ENCODE measurements around the gene DDX27.
"Not testable (repeated sequence)": the region's sequence is repeated elsewhere in the genome, so short reads cannot be mapped to it uniquely, and the experiment has no call there.

Gene DDX27

DNA sequence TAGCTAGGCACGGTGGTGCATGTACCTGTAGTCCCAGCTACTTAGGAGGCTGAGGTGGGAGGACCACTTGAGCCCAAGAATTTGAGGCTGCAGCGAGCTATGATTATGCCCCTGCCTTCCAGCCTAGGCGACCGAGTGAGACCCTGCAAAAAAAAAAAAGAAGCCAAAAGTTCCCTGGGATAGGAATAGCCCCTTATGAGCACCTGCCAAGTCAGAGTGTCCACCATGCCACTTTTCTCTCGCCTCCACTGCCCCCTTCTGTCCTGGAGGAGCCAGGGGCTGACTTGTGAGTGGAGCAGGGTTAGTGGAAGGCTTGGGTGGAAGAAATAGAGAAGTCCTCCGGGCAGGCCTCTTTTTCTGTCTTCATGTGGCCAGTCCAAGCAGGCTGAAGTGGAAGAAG lies 12.1 kb upstream of the DDX27 start:
- DNase-seq (ENCODE audit: low spot score), result no peak

GRCh38 chr20:49210101-49210756 lies 9.0 kb upstream of the DDX27 start:
- DNase-seq (ENCODE audit: low spot score), result peak; percentile 12

- DNase-seq (ENCODE audit: low spot score), result no peak
Measured at GRCh38 chr20:49210757-49211110, 8.5 kb upstream of the DDX27 start.

GRCh38 chr20:49214571-49214970 lies 4.6 kb upstream of the DDX27 start:
- DNase-seq (ENCODE audit: low spot score), result no peak

GRCh38 chr20:49215232-49215631 lies 4.0 kb upstream of the DDX27 start:
- DNase-seq (ENCODE audit: low spot score), result no peak

DNA sequence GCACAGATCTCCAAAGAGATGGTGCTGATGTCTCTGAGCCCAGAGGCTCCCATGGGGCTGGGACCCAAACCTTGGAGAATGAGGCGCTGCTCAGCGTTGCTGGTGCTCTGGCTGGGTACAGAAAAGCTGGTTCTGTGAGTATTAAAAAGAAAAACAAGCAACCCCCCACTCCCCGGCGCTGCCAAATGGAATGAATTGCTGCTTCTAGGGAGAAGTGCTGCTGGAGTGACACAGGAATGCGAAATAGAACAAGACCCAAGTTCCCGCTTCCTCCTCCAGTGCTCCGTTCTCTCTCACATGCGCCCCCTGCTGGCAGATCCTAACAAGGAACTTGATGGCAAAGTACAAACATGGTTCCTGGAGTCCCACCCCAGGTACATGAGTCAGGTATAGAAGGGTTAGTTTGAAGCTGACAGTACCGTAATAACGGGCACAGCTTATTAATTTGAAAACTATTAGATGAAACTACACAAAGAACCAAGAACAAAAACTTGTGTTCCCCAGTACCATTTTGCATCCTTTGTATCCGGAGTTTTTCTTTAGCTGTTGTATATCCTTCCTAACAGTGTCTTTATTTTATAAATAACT lies 2.1 kb upstream of the DDX27 start:
- peak; percentile 87 for DNase-seq (ENCODE audit: low spot score)

DNA sequence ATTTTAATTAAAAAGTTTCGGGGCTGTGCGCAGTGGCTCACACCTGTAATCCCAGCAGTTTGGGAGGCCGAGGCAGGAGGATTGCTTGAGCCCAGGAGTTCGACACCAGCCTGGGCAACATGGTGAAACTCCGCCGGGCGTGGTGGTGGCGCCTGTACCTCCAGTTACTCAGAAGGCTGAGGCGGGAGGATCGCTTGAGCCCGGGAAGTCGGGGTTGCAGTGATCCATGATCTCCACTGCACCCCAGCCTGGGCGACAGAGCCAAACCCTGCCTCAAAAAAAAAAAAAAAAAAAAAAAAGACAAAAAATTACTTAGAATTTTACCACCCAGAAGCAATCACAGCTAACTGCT lies 501 bp upstream of the DDX27 start:
- DNase-seq (ENCODE audit: low spot score), result not testable (repeated sequence)

- DNase-seq (ENCODE audit: low spot score), result no peak
Measured at GRCh38 chr20:49219924-49220831, 962 bp downstream of the DDX27 start.

DNA sequence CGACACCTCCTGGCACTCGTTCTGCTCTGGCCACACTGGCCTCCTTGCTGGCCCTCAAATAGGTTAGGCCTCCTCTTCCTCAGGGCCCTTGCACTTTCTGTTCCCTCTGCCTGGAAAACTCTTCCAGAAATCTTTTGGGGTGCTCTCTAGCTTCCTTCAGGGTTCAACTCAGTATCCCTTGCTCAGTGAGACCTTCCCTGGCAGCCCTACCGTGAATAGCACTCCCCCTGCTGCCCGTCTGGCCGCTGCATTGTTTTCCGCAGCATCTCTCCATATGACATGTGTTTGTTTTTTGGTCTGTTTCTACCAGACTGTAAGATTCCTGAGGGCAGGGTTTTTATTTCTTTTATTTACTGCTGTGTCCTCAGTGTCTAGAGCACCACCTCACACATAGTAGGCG lies 6.7 kb downstream of the DDX27 start:
- no peak for DNase-seq (ENCODE audit: low spot score)

- DNase-seq (ENCODE audit: low spot score), result no peak
Measured at GRCh38 chr20:49228676-49229075, 9.5 kb downstream of the DDX27 start.

DNA sequence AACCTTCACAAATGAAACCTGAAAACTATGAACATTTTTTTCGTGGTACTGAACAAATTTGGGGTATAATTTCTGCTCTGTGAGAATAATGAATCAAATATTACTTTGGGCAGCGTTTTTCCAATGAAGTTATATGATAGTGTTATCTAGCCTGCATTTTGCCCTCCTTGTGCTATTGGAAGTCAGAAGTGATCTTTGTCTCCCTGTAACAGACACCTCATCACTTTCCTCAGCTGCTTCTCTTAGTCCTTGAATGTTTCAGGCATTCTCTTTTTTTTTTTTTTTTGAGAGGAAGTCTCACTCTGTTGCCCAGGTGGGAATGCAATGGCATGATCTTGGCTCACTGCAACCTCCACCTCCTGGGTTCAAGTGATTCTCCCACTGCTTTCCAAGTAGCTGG lies 10.2 kb downstream of the DDX27 start:
- no peak for DNase-seq (ENCODE audit: low spot score)

DNA sequence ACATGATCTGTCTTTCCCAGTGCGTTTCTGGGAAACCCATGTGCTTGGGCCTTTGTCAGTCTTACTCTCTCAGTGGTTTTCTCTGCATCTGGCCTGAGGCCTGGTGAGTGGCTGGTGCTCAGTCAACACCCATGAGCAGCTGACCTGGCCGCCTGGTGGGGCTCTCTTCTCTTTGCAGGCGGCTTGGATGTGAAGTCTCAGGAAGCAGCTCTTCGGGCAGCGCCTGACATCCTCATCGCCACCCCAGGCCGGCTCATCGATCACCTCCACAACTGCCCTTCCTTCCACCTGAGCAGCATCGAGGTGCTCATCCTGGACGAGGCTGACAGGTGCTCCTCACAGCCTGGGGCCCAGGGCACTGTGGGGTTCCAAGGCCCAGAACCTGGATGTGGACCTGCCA lies 10.8 kb downstream of the DDX27 start:
- DNase-seq (ENCODE audit: low spot score), result no peak

DNA sequence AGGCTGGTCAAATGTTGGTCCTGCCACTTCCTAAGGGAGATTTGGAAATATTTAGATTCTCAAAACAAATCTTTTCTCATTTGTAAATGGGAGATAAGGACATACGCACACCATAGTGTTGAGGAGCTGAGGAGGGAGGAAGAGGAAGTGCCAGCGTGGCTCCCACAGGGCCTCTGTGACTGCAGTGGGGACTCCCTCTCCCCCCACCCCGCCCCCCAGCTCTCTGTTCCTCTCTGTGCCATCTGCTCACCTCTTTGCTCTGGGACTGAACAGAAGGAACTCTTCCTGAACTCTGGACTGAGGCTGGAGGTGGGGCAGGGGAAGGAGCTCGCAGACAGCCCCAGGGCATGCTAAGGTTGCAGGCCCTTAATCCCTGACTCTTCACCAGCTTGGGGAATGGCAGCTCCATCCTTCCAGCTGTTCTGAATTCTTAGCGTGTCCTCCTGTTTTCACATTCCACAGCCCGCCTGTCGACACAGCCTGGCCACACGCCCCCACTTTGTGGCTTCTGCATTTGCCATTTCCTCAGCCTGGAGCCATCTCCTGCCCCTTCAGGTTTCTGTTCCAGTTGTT lies 11.4 kb downstream of the DDX27 start:
- DNase-seq (ENCODE audit: low spot score), result no peak

GRCh38 chr20:49231471-49231870 lies 12.3 kb downstream of the DDX27 start:
- DNase-seq (ENCODE audit: low spot score), result no peak

DNA sequence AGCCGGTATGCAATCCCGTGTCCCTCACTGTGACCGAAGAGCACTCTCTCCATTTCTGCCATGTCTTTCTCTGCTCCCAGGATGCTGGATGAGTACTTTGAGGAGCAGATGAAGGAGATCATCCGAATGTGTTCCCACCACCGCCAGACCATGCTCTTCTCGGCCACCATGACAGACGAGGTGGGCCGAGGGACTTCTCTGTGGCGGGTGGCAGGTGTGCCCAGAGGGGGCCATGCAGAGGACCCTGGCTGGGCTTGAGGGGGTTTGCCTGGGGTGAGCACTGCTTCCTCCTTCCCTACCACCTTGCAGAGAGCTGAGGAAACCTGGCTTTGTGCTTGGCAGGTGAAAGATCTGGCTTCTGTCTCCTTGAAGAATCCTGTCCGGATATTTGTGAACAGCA lies 14.0 kb downstream of the DDX27 start:
- DNase-seq (ENCODE audit: low spot score), result no peak

DNA sequence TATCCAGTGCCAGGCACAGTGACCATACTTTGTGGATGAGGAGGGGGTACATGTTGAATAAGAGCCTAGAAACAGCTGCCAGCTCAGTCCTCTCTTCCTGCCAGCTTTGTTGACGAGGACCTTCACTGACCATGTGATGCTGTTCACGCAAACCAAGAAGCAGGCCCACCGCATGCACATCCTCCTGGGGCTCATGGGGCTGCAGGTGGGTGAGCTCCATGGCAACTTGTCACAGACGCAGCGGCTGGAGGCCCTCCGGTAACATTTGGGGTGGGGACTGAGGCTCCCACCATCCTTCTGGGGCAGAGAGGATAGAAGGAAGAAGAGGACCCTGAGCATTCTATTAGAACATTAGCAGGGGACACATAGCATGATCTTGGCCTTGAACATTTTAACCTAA lies 15.6 kb downstream of the DDX27 start:
- DNase-seq (ENCODE audit: low spot score), result no peak

DNA sequence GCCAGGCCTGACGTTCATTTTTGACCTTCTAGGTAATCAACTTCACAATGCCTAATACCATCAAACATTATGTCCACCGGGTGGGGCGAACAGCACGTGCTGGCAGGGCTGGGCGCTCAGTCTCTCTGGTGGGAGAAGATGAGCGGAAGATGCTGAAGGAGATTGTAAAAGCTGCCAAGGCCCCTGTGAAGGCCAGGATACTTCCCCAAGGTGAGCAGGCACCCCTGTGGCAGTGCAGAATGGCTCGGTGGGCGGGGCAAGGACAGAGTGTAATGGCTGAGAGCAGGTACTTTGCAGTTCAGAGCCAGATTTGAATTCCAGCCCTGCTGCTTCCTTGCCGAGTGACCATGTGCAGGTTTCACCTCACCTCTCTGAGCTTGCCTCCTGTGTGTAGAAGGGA lies 17.1 kb downstream of the DDX27 start:
- no peak for DNase-seq (ENCODE audit: low spot score)

- DNase-seq (ENCODE audit: low spot score), result no peak
Measured at GRCh38 chr20:49237531-49237930, 18.3 kb downstream of the DDX27 start.

GRCh38 chr20:49245921-49246740 lies 26.9 kb downstream of the DDX27 start:
- peak; percentile 79 for DNase-seq (ENCODE audit: low spot score)

DNA sequence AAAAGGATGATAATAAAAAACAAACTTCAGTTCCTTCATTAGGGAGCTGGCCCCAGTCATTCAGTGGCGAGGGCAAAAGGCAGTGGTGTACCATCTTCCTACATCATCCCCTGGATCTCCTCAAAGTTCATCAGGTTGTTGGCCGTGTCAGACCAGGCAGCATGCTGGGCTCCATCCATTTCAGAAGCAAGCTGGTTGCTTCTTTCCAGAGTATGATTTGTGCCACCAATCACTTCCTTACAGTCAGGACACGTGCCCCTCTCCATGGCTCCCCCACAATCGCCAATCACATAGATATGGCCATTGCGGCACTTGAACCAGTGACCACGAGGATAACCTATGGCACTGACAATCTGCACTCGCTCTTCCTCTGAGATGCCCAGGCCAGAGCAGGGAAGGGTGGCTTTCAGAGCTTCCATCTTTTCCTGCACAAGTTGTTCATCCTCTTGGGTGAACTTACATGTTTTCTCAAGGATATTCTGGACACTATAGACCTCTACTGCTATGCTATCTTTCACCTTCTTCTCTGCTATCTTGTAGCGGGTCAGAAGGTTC lies 28.0 kb downstream of the DDX27 start:
- DNase-seq (ENCODE audit: low spot score), result no peak

DNA sequence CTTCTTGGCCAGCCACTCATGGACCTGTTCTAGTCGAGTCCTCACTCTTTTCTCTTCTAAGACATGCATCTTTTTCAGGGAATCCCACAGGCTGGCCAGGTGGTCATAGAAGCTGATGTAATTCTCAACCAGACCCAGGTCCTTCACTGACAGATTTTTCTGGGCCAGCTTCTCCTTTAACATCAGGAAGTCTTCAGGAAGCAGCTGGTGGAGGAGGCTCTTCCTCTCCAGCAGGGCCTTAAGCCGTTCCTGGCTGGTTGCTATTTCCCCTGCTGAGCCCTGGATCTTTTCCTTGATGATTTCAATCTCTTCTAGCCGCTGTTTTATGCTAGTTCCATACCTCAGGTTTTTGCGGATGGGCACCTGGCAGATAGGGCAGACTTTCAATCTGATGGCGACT lies 28.6 kb downstream of the DDX27 start:
- DNase-seq (ENCODE audit: low spot score), result no peak

DNA sequence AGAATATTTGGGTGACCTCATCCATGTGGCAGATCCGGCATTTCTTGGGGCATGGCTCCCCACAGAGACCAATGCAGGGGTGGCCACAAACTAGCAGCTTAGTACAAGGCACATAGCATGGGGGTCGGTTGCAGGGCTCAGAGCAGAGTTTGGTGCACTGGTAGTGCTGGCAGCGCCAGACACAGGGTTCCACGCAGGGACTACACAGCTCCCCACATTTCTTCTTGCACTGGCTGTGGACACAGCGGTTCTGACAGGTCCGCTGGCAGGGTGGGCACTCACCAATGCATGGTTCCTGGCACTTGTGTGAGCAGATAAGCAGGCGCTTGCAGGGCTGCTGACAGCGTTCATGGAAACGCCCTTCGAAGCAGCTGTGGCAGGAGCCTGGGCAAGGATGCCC lies 29.1 kb downstream of the DDX27 start:
- no peak for DNase-seq (ENCODE audit: low spot score)
